GM10266 (cell line): Measurements from ENCODE around the gene UPF1.

ENCODE experiments used
- DNase-seq: peaks from one replicate; pipeline ENCODE4 v3.0.0; 2012; ENCODE audit errors: extremely low spot score
- TF ChIP-seq, protein P1 (sequence below): IDR thresholded peaks from 2 replicates; pipeline ENCODE4 v1.5.1; 2012; ENCODE audit warnings: mild to moderate bottlenecking, low read depth; ENCODE audit not compliant: control insufficient read depth, insufficient read depth; ENCODE audit errors: missing control alignments

The UPF1 gene

DNA sequence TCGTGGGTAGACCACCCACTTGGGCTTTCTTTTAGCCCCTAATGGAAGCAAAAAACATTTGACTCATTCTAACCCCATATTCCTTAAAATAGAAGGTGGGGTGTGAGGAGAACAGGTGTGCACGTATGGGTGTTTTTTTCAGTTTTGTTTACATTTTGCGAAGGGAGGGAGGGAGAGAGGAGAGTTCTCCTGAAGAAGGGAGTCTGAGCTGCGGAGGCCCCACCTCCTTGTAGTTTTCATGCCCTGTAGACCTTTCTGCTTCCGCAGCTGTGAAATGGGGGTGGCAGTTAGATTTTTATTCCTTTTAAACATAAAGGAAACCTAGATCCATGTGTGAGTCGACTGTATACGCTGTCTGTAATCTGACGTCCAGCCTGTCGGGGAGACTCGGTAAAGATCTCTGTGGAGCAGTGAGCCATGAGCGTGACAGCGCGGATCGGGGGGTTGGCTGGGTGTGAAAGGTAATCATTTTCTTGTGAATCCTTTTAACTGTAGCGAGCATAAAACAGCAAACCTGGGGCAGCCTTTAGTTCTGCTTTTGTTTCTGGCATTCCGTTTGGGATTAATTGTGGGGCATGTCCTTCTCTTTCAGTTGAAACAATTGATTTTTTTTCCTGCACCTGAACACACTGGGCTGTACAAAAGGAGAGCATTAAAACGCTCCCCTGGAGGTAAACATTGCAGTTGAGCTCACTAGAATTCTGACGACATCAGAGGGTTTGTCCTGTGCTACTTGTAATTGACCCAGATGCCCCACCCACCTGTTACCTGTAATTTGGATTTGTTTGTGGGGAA, 2.3 kb downstream of the UPF1 start:
- TF ChIP-seq, protein P1, sequence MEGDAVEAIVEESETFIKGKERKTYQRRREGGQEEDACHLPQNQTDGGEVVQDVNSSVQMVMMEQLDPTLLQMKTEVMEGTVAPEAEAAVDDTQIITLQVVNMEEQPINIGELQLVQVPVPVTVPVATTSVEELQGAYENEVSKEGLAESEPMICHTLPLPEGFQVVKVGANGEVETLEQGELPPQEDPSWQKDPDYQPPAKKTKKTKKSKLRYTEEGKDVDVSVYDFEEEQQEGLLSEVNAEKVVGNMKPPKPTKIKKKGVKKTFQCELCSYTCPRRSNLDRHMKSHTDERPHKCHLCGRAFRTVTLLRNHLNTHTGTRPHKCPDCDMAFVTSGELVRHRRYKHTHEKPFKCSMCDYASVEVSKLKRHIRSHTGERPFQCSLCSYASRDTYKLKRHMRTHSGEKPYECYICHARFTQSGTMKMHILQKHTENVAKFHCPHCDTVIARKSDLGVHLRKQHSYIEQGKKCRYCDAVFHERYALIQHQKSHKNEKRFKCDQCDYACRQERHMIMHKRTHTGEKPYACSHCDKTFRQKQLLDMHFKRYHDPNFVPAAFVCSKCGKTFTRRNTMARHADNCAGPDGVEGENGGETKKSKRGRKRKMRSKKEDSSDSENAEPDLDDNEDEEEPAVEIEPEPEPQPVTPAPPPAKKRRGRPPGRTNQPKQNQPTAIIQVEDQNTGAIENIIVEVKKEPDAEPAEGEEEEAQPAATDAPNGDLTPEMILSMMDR = no peak
- peak; percentile 23 for DNase-seq

DNA sequence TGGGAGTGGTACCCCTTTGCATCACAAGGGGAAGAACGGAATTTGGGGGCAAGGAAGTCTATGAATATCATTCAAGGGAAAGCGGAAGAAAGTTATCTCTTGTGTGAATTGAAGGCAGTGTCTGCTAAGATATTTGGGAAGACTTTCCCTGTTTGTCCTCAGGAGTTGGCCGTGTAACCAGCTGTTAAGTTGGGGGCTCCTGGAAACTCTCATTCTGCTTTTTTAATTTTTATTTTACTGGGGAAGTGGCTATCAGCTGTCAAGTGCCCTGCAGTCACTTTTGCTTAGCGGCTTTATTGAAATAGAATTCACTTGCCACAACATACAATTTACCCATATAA, 2.9 kb downstream of the UPF1 start:
- TF ChIP-seq, protein P1 = no peak
- DNase-seq = no peak

DNA sequence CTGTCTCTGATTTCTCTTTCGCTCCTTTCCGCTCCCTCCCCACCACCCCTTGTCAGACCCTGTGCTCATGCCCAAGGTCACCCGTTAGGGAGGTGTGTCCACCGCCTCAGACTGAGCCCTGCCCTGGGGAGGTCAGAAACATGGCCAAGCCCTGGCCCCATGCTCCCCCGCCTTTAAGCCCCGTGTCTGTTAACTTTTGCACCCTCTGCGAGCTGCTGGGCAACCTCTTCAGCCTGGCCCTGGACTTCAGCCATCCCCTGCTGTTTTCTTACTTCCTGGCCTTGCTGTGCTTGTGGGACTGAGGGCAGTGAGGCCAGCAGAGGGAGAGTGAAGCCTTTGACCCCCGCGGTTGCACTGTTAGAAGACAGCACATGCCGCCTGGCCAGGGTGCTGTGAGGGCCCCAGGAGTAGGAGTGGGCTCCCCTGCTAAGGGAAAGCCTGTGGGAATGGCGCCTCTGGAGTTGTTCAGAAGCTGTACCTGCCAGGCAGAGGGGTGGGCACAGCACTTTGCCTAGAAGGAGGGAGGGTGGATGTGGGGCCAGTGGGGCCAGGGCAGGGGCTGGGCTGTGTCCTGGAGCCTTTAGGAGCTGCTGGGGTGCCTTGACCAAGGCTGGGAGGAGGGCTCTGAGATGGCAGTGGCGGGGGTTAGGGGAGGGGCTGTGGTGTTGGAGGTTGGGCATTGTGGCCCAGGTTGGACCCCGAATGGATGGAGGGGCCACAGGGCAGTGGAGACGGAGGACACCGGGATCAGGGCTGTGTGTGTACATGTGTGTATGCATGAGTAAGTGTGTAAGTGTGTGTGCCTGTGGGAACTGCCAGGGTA, 7.9 kb downstream of the UPF1 start:
- no peak for DNase-seq
- TF ChIP-seq, protein P1 = no peak

DNA sequence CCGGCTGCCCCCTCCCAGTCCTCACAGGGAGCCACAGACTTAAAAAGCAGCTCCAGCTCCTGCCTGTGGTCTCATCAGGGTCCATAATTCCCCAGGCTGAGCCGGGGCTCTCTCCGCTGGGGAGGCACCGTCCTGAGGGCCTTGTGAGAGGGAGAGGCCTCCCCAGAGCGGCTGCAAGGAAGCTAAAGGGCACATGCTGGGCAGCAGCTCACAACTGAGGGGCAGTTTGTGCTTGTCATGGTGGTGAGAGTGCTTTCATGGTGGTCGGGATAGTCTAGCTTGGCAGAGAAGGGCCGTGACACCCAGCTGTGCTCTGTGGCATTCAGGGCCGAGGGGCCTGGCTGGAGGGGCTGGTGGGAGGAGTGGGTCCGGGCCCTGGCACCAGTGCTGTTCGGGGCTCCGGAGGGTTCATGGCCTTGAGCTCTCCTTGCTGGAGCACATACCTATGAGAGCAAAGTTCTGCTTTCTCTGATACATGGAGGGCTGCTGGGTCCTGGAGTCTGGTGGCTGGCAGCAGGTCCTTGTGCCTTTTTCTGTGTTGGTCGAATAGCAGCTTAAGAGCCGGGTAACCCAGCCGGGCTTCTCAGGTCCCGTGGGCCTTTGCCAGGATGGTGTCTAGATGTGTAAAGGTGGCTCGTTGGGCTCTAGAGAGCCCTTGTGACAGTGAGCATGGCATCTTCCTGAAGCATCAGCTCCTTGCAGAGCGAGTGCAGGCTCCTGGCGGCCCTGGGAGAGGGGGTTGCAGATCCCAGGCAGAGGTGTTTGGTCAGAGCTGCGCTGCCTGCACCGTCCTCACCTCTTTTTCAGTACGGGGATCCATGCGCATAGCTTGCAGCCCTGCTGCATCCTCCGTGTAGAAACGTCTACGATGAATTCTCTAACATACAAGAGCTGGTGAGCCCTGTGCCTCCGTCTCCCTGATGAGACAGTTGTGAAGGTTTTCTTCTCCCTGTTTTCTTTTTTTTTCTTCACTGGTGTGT, 8.8 kb downstream of the UPF1 start:
- TF ChIP-seq, protein P1 = no peak

DNA sequence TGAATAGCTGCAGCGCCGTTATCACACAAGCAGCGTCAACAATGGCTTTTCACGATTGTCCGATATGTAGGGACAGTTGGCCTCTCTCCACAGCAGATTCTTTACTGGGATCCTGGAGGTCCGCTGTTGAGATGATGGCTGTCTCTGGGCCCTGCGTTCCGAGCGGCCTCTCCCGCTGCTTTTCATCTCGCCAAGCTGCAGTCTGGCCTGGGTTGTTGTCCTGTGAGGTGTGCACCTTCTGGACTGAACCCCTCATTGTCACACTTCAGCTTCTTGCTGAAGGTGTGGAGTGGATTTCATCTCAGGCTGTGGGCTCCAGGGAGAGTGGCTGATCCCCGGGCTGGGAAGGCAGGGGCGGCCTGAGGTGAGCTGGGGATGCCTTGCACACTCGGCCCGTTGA, 9.6 kb downstream of the UPF1 start:
- TF ChIP-seq, protein P1 = no peak
- no peak for DNase-seq

More for the DNA sequence above, 8.8 kb downstream of the UPF1 start:
- no peak for DNase-seq

DNA sequence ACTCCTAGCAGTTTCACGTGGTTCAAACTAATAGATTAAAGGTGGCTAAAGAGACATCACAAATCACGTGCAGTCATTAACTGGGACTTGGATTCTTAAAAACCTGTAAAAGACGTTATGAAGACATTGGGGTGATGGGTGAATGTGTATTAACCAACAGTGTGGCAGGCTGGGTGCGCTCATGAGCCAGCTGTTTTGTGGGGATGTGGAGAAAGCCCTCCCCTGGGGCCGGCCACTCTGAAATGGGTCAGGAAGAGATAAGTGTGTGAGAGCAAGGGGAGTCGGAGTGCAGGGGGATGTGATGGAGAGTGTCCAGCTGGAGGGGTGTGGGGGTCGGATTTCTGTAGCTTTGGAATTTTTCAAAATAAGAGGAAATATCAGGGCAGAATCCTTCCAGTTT, 10.4 kb downstream of the UPF1 start:
- no peak for DNase-seq
- TF ChIP-seq, protein P1 = no peak
